HG03342 (cell line): ENCODE data around the gene GINS3.

ENCODE experiments used
- ATAC-seq: cut with Tn5 transposase; IDR thresholded peaks from one replicate; pipeline ENCODE4 v1.9.1; 2021; ENCODE audit warnings: mild to moderate bottlenecking, moderate library complexity; ENCODE audit not compliant: unreplicated experiment

The GINS3 gene

DNA sequence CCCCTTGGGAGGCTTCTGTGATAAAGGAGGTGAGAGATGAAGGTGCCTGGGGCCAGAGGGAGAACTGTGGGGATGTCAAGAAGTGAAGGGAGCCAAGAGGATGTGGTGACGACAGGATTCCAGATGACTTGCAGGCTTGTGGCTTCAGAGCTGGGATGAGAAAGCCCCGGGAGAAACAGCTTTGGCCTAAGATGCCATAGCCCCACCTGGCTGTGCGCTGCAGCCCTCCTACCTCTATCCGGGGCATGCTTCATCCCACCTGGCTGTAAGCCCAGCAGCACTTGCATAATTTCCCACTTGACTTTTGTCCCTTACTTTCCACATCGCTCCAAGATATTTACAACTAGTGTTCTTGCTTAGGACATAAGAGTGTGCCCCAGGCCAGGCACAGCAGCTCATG, 29.3 kb downstream of the GINS3 start:
- ATAC-seq: no peak

GRCh38 chr16:58422809-58423208, 30.5 kb downstream of the GINS3 start:
- no peak for ATAC-seq

- ATAC-seq: no peak
Observed at GRCh38 chr16:58425245-58425644, 33.0 kb downstream of the GINS3 start.

DNA sequence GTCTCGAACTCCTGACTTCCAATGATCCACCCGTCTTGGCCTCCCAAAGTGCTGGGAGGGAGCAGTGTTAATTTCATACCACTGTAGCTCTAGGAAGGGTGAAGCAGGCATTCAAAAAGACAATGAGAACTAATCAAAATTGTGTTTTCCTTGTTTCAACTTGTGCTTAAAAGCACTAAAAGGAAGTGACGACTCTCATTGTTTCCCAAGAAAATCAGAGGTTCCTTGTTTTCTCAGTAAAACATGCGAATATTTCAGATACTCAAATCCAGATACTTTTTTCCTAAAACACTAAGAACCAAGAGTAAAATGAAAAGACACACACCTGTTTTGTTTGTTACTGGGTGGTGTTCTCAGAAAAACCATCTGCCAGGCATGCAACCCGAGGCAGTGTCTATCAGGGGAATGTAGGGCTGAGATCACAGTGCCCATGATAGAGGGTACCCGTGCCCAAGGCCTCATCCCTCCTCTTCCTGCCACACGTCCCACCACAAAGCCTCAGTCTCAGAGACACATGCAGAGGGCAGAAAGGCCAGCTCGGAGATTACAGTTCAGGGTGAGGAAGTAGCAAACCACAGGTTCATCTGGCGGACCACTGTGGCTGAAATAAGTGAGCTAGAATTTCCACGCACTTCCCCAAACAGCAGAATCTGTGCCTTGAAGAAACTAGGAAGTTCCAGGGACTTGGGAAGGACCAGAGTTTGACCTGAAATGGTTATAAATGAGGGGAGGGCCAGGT, 33.7 kb downstream of the GINS3 start:
- peak; percentile 68 for ATAC-seq

- no peak for ATAC-seq
Observed at GRCh38 chr16:58426966-58427365, 34.7 kb downstream of the GINS3 start.

- ATAC-seq: no peak
Observed at GRCh38 chr16:58428621-58429542, 36.6 kb downstream of the GINS3 start.

GRCh38 chr16:58430718-58431117, 38.4 kb downstream of the GINS3 start:
- no peak for ATAC-seq

DNA sequence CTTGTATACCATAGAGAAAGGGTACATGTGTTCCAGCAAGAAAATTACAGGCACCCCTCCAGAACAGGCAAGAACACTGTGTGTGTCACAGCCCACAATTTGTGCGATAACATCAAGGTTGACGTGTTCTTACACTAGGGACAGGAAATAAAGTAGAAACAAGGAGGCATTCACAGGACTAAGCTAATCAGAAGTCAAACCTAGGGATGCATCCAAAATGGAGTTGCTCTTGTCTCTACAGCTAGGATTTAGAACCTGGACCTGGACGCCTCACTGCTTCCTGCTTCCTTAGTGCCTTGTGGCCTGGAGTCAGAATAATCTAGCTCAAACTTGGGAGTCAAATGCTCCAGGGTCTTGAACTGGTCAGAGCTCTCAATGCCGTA, 41.3 kb downstream of the GINS3 start:
- no peak for ATAC-seq

DNA sequence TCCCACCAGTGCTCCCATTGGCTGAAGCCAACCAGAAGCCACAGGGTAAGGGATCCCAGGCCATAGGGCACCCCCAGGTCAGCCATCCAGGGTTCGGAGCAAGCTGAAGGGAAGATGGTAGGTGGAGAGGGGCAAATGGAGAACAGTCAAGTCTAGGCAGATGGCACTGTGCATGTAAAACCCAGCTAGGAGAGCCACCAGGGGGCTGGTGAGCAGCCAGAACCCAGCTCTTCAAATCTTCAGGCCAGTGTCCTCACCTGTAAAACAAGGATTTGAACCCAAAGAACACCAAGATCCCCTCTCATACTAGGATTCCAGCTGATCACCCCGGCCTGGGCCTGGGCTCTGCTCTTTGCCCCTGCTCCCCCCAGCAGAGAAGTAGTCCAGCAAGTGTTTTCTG, 43.5 kb downstream of the GINS3 start:
- no peak for ATAC-seq

- ATAC-seq: no peak
Observed at GRCh38 chr16:58440131-58440530, 47.9 kb downstream of the GINS3 start.

- no peak for ATAC-seq
Observed at GRCh38 chr16:58442547-58442946, 50.3 kb downstream of the GINS3 start.

DNA sequence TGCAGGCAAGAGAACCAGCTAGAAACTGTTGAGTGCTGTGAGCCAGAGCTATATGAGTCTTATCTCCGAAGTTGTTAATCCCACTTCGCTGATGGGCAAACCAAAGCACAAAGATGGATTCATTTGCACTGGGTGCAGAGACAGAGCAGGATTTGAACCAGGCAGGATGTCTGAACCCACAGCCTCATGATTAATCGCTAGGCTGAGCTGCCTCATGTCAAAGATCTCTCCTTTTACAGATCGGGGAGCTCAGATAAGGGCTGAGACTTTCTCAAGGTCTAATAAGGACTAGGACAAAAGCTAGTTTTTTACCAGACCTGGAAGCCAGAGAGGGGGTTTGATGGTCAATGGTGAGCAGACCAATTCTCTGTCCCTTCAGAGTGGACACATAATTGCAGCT, 51.5 kb downstream of the GINS3 start:
- ATAC-seq: no peak

DNA sequence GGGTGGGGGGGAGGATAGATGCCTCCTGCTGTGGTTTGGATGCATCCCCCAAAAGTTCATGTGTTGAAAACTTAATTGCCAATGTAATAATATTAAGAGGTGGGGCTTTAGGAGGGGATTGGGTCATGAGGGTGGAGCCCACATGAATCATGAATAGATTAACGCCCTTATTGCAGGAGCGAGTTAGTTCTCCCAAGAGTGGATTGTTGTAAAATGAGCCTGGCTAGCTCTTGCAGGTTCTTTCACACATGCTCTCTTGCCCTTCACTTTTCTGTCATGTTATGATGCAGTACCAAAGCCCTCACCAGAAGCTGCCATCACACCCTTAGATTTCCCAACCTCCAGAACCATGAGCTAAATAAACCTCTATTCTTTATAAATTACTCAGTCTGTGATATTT, 52.0 kb downstream of the GINS3 start:
- no peak for ATAC-seq

GRCh38 chr16:58448890-58449289, 56.6 kb downstream of the GINS3 start:
- ATAC-seq: no peak

- no peak for ATAC-seq
Observed at GRCh38 chr16:58449306-58449705, 57.0 kb downstream of the GINS3 start.

DNA sequence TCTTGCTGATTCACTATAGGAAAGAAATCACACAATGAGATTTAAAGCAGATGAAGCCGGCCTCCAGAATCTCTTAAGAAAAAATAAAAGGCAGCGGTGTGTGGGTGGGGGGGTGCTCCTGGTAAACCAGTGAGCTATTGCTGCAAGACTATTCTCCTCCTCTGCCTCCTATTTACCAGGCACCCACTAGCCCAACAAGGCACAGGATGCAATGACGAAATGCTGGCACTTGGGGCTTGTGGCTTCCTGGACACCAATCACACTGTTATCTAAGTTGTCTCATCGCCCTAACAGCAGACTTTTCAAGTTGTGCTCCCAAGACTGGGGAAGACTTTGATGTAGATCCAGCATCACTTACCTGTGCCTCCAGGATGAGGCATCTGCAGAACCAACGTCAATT, 57.5 kb downstream of the GINS3 start:
- no peak for ATAC-seq

- no peak for ATAC-seq
Observed at GRCh38 chr16:58450590-58450989, 58.3 kb downstream of the GINS3 start.

DNA sequence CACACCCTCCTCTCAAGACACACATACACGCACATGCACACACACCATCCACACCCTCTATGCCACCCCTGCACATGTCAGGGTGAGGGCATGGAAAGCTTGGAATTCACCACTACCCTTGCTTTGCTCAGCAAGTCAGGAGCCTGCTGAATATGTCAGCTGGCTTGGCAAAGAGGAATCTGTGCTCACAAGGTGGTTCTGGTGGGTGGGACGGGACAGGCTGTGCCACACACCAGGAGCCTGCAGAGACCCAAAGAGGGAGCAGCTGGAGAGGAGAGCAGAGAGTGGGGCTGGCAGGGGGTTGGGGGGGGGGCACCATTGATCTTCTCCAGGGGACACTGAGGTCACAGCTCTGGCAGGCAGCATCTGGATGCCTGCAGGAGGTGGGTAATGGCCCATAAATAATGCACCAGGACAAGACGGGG, 59.0 kb downstream of the GINS3 start:
- ATAC-seq: no peak

GRCh38 chr16:58451945-58452401, 59.7 kb downstream of the GINS3 start:
- ATAC-seq: no peak

DNA sequence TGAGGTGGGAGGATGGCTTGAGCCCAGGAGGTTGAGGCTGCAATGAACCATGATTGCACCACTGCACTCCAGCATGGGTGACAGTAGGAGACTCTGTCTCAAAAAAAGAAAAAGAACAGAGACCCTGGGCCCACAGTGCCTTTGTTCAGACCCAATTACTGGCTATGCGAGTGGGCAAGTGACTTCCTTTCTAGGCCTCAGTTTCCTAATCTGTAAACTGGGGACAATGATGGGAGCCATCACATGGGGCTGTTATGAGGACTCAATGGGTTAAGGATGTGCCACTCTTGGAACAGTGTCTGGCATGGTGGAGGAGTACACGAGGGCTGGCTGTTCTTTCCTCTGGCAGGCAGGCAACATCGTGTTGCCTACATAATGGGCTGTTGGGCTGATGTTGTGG, 60.4 kb downstream of the GINS3 start:
- ATAC-seq: no peak

DNA sequence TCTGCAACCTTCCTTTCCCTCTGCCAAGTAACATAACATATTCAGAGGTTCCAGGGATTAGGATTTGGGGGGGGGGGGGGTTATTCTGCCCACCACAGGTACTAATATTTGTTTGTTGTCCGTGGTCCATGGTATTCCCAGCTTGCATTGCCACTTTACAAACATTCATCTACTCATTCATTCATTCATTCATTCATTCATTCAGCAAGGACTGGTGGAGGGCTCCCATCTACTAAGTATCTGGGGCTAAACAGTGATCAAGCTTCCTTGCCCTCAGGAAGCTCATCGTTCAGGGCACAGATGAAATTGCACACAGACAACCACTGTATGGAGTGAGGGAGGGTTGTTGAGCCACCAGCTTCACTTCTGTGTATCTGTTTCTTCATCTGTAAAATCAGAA, 61.9 kb downstream of the GINS3 start:
- no peak for ATAC-seq

GRCh38 chr16:58454856-58455255, 62.6 kb downstream of the GINS3 start:
- no peak for ATAC-seq
